HL-60/S4 treated with phorbol 12-myristate 13-acetate at 8.2 ng/mL for 4 days and 3 days (cell line): Measurements from ENCODE around the gene LHX8.
"Not testable (repeated sequence)": the region's sequence is repeated elsewhere in the genome, so short reads cannot be mapped to it uniquely, and the experiment has no call there.

Experiments used
- in situ Hi-C: fragments of 300-500 bp; cut with MboI; formaldehyde crosslinking; loops from 2 replicates; pipeline ENCODE4 v1.15.0; 2022; ENCODE audit warnings: low sequenced_read_pairs

Gene LHX8

GRCh38 chr1:75132812-75133619 lies 1.2 kb upstream of the LHX8 start:
- in situ Hi-C loops, result no loop called here

GRCh38 chr1:75134647-75135572 lies 722 bp downstream of the LHX8 start:
- in situ Hi-C loops, result no loop called here

GRCh38 chr1:75135573-75136194 lies 1.5 kb downstream of the LHX8 start:
- in situ Hi-C loops, result no loop called here

GRCh38 chr1:75136195-75136815 lies 2.1 kb downstream of the LHX8 start:
- in situ Hi-C loops, result no loop called here

GRCh38 chr1:75136921-75137641 lies 2.9 kb downstream of the LHX8 start:
- in situ Hi-C loops, result no loop called here

- in situ Hi-C loops, result no loop called here
These were observed 17.9 kb downstream of the LHX8 start for GRCh38 chr1:75152092-75152491.

- in situ Hi-C loops, result no loop called here
These were observed 25.0 kb downstream of the LHX8 start for GRCh38 chr1:75159154-75159553.

- in situ Hi-C loops, result no loop called here
These were observed 31.1 kb downstream of the LHX8 start for GRCh38 chr1:75165264-75165663.

- in situ Hi-C loops, result no loop called here
These were observed 32.6 kb downstream of the LHX8 start for GRCh38 chr1:75166821-75167220.

GRCh38 chr1:75170011-75170410 lies 35.8 kb downstream of the LHX8 start:
- in situ Hi-C loops, result no loop called here

- in situ Hi-C loops, result no loop called here
These were observed 36.8 kb downstream of the LHX8 start for GRCh38 chr1:75170981-75171380.

- in situ Hi-C loops, result no loop called here
These were observed 37.7 kb downstream of the LHX8 start for GRCh38 chr1:75171876-75172275.

GRCh38 chr1:75172556-75172955 lies 38.4 kb downstream of the LHX8 start:
- in situ Hi-C loops, result no loop called here

GRCh38 chr1:75174031-75174760 lies 40.0 kb downstream of the LHX8 start:
- in situ Hi-C loops, result no loop called here

- in situ Hi-C loops, result not testable (repeated sequence)
These were observed 47.2 kb downstream of the LHX8 start for GRCh38 chr1:75181214-75181955.

- in situ Hi-C loops, result no loop called here
These were observed 54.7 kb downstream of the LHX8 start for GRCh38 chr1:75188892-75189291.

GRCh38 chr1:75198163-75198562 lies 64.0 kb downstream of the LHX8 start:
- in situ Hi-C loops, result no loop called here

GRCh38 chr1:75198761-75199160 lies 64.6 kb downstream of the LHX8 start:
- in situ Hi-C loops, result no loop called here

- in situ Hi-C loops, result no loop called here
These were observed 68.6 kb downstream of the LHX8 start for GRCh38 chr1:75202751-75203150.
